ENCODE results near the gene NELL1. TPM values are rescaled to one million over a fixed set of nuclear protein-coding genes. Genes with fewer than 3 reads are reported as not detected.

Gene NELL1
- total and polyA plus RNA-seq, 2 experiments from 2014 or later = not detected

DNA sequence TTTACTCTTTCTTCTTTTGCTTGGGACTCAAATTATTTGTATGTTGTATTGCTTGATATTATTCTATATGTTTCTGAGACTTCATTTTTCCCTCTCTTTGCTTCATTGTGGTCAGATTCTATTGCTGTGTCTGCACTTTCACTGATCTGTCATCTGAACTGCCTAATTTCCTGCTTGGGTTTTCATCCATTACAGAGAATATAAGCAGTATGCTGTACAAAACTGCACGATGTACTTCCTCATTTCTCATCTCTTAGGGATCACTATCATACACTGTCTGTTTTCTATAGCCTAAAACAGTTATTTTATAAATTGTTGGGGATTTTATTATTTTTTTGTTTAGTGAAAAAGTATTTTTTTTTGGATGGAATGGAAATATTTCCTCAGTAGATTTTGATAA lies 786.8 kb downstream of the NELL1 start:
- no peak for DNase-seq
- WGBS, 2 experiments (ENCODE audit: low coverage in 1 of 2, low lambda C conversion rate in 2 of 2, missing lambda C conversion rate in 2 of 2) = 0 to 7% methylated on average over 1 of the region's 1 CpG
- H3K36me3 ChIP-seq (ENCODE audit: low read depth) = no peaks in the 10 kb centered on the region
- no peaks in the 10 kb centered on the region for H3K27me3 ChIP-seq (replicated peaks; ENCODE audit: insufficient read depth)
- no peak overlapping the region for H3K9ac ChIP-seq
- no peaks in the 10 kb centered on the region for H3K9me2 ChIP-seq (ENCODE audit: insufficient read depth)
- in situ Hi-C loops (cut with MboI) = no loop called here
- no peak overlapping the region for H2AFZ ChIP-seq
- no peaks in the 10 kb centered on the region for H3F3A ChIP-seq (ENCODE audit: insufficient read depth)
- no peak overlapping the region for H3K4me2 ChIP-seq (ENCODE audit: unreplicated experiment)
- TF ChIP-seq EZH2phosphoT487 (IDR thresholded peaks at IDR 0.05; ENCODE audit: insufficient read depth, low read depth) = no peak
- TF ChIP-seq EZH2 (IDR thresholded peaks at IDR 0.05; ENCODE audit: insufficient read depth, poor library complexity, severe bottlenecking) = no peak
- H4K20me1 ChIP-seq (ENCODE audit: insufficient read depth) = no peaks in the 10 kb centered on the region
- H3K4me3 ChIP-seq = no peak overlapping the region
- H3K9me3 ChIP-seq (ENCODE audit: low read depth) = no peaks in the 10 kb centered on the region
- H3K79me2 ChIP-seq (ENCODE audit: insufficient read depth) = no peaks in the 10 kb centered on the region
- H3K27ac ChIP-seq = no peak overlapping the region
- no peaks in the 10 kb centered on the region for H3K4me1 ChIP-seq (ENCODE audit: insufficient read depth)

DNA sequence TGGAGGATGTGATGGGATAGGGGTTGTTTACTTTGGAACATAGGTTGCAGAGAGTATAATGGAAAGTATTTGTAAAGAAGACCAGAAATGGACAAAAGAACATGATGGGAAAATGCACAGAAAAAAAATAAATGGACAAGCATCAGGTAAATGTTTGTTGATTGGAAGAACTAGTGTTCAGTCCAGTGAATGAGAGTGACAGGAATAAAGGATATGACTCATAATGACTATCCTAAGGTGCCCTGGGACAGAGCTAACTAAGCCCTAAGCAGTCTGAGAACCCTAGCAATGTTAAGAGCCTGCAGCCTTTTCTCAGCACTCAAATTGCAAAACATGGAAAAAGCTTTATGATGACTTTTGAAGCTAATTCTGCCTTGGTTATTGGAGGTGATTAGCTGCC lies 790.7 kb downstream of the NELL1 start:
- H2AFZ ChIP-seq = no peak overlapping the region
- in situ Hi-C loops (cut with MboI) = no loop called here

DNA sequence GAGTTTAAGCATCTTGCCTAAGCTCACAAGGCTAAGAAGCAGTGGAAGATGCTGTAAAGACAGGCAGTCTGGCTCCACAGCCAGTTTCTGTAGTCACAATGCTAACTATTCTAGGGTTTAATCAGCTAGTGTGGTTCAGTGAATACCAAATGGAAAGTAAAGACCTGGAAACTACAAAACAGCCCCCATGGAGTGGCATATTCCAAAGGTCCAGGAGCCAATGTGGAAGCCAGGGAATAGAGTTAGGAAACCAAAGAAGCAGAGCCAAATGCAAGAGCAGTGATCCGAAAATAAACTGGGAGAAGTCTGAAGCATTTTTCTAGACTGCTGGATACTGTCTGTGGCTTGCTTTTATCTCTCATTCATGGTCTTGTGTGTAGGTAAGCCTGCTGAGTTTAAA lies 792.3 kb downstream of the NELL1 start:
- Histone ChIP-seq H3K36me3 (ENCODE audit: low read depth) (no peaks in the 10 kb centered on the region), H3K9ac (no peak overlapping the region), H3K4me1 (ENCODE audit: insufficient read depth) (no peaks in the 10 kb centered on the region), H3F3A (ENCODE audit: insufficient read depth) (no peaks in the 10 kb centered on the region), H3K9me2 (ENCODE audit: insufficient read depth) (no peaks in the 10 kb centered on the region), H4K20me1 (ENCODE audit: insufficient read depth) (no peaks in the 10 kb centered on the region), H3K27ac (no peak overlapping the region), H3K4me3 (no peak overlapping the region), H3K9me3 (ENCODE audit: low read depth) (no peaks in the 10 kb centered on the region), H2AFZ (no peak overlapping the region), H3K4me2 (ENCODE audit: unreplicated experiment) (no peak overlapping the region), H3K27me3 (replicated peaks; ENCODE audit: insufficient read depth) (no peaks in the 10 kb centered on the region), H3K79me2 (ENCODE audit: insufficient read depth) (no peaks in the 10 kb centered on the region)
- 12 to 17% methylated on average over 1 of the region's 1 CpG for WGBS, 2 experiments (ENCODE audit: low coverage in 1 of 2, low lambda C conversion rate in 2 of 2, missing lambda C conversion rate in 2 of 2)
- no peak for DNase-seq
- in situ Hi-C loops (cut with MboI) = no loop called here
- TF ChIP-seq EZH2 (IDR thresholded peaks at IDR 0.05; ENCODE audit: insufficient read depth, poor library complexity, severe bottlenecking) (no peak), EZH2phosphoT487 (IDR thresholded peaks at IDR 0.05; ENCODE audit: insufficient read depth, low read depth) (no peak)

More for the DNA sequence above, 790.7 kb downstream of the NELL1 start:
- Histone ChIP-seq H3K79me2 (ENCODE audit: insufficient read depth) (no peaks in the 10 kb centered on the region), H3K36me3 (ENCODE audit: low read depth) (no peaks in the 10 kb centered on the region), H3K9me2 (ENCODE audit: insufficient read depth) (no peaks in the 10 kb centered on the region), H3K4me2 (ENCODE audit: unreplicated experiment) (no peak overlapping the region), H3K27ac (no peak overlapping the region), H3K4me3 (no peak overlapping the region), H3K9ac (no peak overlapping the region), H3K9me3 (ENCODE audit: low read depth) (no peaks in the 10 kb centered on the region), H3F3A (ENCODE audit: insufficient read depth) (no peaks in the 10 kb centered on the region), H4K20me1 (ENCODE audit: insufficient read depth) (no peaks in the 10 kb centered on the region), H3K27me3 (replicated peaks; ENCODE audit: insufficient read depth) (no peaks in the 10 kb centered on the region), H3K4me1 (ENCODE audit: insufficient read depth) (no peaks in the 10 kb centered on the region)
- no peak for TF ChIP-seq EZH2phosphoT487 (IDR thresholded peaks at IDR 0.05; ENCODE audit: insufficient read depth, low read depth)
- TF ChIP-seq EZH2 (IDR thresholded peaks at IDR 0.05; ENCODE audit: insufficient read depth, poor library complexity, severe bottlenecking) = no peak
- DNase-seq = no peak

DNA sequence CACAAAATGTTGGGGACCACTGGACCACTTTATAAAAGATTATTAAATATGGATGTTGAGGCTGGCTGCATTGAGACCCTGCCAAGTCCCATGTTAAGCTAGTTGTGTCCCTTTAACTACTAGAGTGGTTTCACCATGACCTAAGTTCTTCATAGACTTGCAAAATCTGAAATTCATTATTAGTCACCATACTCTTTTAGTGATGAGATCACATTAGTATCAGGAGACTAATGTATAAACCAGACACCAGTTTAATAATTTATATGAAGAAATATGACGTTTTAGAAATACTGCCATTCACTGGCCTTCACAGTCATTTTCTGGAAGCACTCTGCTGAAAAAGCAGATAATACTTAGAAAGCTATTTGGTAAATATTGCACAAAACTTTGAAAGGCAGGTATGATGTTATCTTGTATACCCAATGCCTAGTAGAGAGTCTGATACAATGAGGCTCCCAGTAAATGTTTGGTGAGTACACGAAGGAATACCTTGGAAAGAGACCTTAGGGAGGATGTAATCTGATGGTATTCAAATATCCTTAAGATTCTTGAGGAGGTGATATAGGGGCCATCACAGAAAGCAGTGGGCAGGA lies 795.3 kb downstream of the NELL1 start:
- TF ChIP-seq EZH2 (IDR thresholded peaks at IDR 0.05; ENCODE audit: insufficient read depth, poor library complexity, severe bottlenecking) = no peak
- TF ChIP-seq EZH2phosphoT487 (IDR thresholded peaks at IDR 0.05; ENCODE audit: insufficient read depth, low read depth) = no peak
- Histone ChIP-seq H4K20me1 (ENCODE audit: insufficient read depth) (no peaks in the 10 kb centered on the region), H3K9me3 (ENCODE audit: low read depth) (no peaks in the 10 kb centered on the region), H3K27ac (no peak overlapping the region), H3K9ac (no peak overlapping the region), H2AFZ (no peak overlapping the region), H3K27me3 (replicated peaks; ENCODE audit: insufficient read depth) (no peaks in the 10 kb centered on the region), H3K36me3 (ENCODE audit: low read depth) (no peaks in the 10 kb centered on the region), H3K79me2 (ENCODE audit: insufficient read depth) (no peaks in the 10 kb centered on the region), H3K4me3 (no peak overlapping the region), H3K4me2 (ENCODE audit: unreplicated experiment) (no peak overlapping the region), H3F3A (ENCODE audit: insufficient read depth) (no peaks in the 10 kb centered on the region), H3K9me2 (ENCODE audit: insufficient read depth) (no peaks in the 10 kb centered on the region), H3K4me1 (ENCODE audit: insufficient read depth) (no peaks in the 10 kb centered on the region)
- in situ Hi-C loops (cut with MboI) = no loop called here
- no peak for DNase-seq
- 8 to 12% methylated on average over 2 of the region's 2 CpGs for WGBS, 2 experiments (ENCODE audit: low coverage in 1 of 2, low lambda C conversion rate in 2 of 2, missing lambda C conversion rate in 2 of 2)

DNA sequence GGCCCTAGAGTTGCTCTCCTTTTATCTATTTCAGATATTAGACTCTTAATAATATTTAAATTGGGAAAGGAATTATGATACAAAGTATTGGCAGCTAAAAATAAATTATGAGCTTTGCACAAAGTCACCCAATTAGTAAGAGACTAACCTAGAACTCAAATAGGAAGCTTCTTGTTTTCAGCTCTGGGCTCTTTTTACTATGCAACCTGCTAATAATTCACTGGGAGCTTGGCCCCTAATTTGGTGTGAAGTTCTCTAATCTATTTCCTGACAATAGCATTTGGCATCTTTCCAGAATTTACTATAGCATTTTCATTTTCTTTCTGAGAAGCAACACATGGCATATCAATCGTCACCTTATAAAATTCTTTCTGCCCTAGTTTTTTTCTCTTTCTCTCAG lies 795.8 kb downstream of the NELL1 start:
- H4K20me1 ChIP-seq (ENCODE audit: insufficient read depth) = no peaks in the 10 kb centered on the region
- no peak overlapping the region for H3K27ac ChIP-seq
- no peaks in the 10 kb centered on the region for H3F3A ChIP-seq (ENCODE audit: insufficient read depth)
- no peaks in the 10 kb centered on the region for H3K27me3 ChIP-seq (replicated peaks; ENCODE audit: insufficient read depth)
- 61 to 64% methylated on average over 1 of the region's 1 CpG for WGBS, 2 experiments (ENCODE audit: low coverage in 1 of 2, low lambda C conversion rate in 2 of 2, missing lambda C conversion rate in 2 of 2)
- H3K79me2 ChIP-seq (ENCODE audit: insufficient read depth) = no peaks in the 10 kb centered on the region
- H3K36me3 ChIP-seq (ENCODE audit: low read depth) = no peaks in the 10 kb centered on the region
- DNase-seq = no peak
- in situ Hi-C loops (cut with MboI) = no loop called here
- H3K9me3 ChIP-seq (ENCODE audit: low read depth) = no peaks in the 10 kb centered on the region
- no peak overlapping the region for H3K4me3 ChIP-seq
- H3K9me2 ChIP-seq (ENCODE audit: insufficient read depth) = no peaks in the 10 kb centered on the region
- H3K4me1 ChIP-seq (ENCODE audit: insufficient read depth) = no peaks in the 10 kb centered on the region
- no peak overlapping the region for H2AFZ ChIP-seq
- H3K9ac ChIP-seq = no peak overlapping the region
- TF ChIP-seq EZH2 (IDR thresholded peaks at IDR 0.05; ENCODE audit: insufficient read depth, poor library complexity, severe bottlenecking) (no peak), EZH2phosphoT487 (IDR thresholded peaks at IDR 0.05; ENCODE audit: insufficient read depth, low read depth) (no peak)
- no peak overlapping the region for H3K4me2 ChIP-seq (ENCODE audit: unreplicated experiment)
